ENCODE results near the gene CACNA1C. TPM values are rescaled to one million over a fixed set of nuclear protein-coding genes. Genes with fewer than 3 reads are reported as not detected.

CACNA1C gene
- total RNA-seq, 4 donors from 2014 or later, result 3.8 to 13.6 (median 5.7) TPM

DNA sequence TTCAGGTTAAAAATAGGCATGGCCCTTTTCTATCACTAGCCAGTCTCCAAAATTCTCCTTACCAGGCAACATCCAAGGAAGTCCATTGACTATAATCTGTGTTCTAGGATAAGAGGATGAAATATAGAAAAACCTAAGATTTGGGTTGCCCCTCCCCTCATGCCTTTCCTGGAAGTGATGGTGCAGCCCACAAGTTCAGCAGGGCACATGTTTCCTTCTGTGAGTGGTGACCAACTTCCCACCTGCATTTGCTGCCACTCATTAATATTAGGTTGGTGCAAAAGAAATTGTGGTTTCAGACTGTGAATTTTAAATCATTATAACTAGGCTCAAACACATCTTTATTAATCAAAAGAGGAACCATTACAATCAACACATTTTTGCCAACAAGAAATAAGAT is 491.4 kb downstream of the CACNA1C start:
- ATAC-seq (ENCODE audit: low FRiP score) (no peak), DNase-seq (ENCODE audit: low spot score) (no peak)
- TF ChIP-seq, protein P1, sequence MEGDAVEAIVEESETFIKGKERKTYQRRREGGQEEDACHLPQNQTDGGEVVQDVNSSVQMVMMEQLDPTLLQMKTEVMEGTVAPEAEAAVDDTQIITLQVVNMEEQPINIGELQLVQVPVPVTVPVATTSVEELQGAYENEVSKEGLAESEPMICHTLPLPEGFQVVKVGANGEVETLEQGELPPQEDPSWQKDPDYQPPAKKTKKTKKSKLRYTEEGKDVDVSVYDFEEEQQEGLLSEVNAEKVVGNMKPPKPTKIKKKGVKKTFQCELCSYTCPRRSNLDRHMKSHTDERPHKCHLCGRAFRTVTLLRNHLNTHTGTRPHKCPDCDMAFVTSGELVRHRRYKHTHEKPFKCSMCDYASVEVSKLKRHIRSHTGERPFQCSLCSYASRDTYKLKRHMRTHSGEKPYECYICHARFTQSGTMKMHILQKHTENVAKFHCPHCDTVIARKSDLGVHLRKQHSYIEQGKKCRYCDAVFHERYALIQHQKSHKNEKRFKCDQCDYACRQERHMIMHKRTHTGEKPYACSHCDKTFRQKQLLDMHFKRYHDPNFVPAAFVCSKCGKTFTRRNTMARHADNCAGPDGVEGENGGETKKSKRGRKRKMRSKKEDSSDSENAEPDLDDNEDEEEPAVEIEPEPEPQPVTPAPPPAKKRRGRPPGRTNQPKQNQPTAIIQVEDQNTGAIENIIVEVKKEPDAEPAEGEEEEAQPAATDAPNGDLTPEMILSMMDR (IDR thresholded peaks at IDR 0.05), result no peak

DNA sequence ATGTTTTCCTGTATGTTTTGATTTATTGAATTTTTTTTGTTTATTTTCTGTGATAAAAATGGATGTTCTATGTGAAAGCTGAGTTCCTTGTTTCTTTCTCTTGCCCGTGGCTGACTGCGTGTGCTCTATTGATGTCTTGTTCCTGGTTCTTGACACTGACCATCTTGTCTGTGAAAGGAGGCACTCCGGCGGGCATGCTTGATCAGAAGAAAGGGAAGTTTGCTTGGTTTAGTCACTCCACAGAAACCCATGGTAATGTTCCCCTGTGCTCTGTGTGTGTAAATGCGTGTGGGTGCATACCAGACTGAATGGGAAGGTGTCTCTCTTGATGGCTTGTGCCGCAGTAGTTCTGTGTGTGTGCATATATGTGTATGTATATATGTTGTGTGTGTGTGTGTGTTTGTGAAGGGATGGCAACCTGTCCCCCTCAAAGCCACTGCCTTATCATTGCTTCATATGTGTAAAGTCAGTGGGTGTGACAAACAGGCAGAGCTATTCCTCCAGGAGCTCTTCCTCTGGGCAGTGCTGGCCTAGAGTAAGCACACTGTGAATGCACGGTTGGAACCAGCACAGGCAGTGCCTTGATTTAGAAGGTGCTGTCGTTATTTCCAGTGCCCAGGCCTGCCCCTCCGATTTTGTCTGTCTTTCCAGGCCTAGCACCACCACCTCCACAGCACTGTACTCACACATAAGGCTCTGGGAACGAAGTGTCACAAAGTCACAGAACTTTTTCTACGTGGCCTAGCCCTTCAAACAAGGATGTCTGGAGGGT is 494.7 kb downstream of the CACNA1C start:
- TF ChIP-seq, protein P1 (IDR thresholded peaks at IDR 0.05), result no peak
- DNase-seq (ENCODE audit: low spot score) (no peak), ATAC-seq (ENCODE audit: low FRiP score) (no peak)

DNA sequence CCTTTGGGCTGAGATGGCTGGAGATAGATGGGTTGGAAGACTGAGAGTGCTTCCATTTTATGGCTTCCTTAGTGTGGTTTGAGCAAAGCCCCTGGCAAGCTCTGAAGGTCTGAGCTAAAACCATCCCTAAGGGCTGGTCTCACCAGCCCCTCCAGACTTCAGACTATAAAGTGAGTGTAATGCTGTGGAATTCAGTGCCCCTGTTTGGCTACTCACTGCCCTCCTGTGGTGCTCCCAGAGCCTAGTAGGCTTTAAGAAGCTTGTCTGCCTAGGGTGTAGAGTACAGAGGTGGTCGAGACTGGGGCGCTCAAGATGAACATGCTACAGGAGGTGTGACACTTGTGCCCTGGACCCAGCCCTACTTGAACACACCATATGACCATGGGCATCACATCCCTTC is 495.3 kb downstream of the CACNA1C start:
- DNase-seq (ENCODE audit: low spot score) (no peak), ATAC-seq (ENCODE audit: low FRiP score) (no peak)
- TF ChIP-seq, protein P1 (IDR thresholded peaks at IDR 0.05), result no peak

DNA sequence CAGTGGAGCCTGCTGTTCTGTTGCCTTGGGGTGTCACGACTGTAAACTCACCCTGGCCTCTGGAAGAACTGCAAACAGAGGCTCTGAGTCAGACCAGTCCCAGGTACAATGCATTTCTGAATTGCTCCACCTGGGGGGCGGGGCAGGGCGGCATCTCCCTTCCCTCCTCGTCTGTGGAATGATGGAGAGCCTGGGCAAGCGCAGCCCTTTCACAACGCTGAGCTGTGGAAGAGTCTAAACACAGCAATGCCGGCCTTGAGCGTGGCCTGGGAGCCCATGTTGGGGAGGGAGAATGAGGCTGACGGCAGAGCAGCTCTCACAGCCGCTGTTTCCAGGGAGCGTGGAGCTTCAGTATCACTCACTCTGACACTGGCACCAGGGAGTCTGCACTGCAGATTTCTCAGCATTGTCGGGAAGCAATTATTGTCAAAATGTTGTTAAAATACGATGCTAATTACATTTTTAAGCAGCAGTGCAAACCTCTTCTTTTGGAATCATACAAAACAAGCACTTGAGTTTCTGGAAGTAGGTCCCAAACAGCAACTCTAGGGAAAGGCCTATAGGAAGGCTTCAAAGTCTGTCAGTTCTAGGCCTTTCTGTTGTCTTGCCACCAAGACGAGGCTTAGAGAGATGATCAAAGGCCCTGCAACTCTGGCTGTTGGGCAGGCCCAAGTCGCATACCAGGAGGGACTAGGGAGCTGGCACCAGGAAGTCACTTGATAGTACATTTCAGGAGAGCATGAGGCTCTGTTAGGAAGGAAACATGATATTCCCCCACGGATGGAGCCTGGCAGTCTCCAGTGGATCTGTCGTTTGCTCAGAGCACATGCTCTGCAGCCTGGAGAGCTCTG is 498.0 kb downstream of the CACNA1C start:
- TF ChIP-seq, protein P1 (IDR thresholded peaks at IDR 0.05), result no peak
- no peak for DNase-seq (ENCODE audit: low spot score)
- ATAC-seq (ENCODE audit: low FRiP score), result no peak

DNA sequence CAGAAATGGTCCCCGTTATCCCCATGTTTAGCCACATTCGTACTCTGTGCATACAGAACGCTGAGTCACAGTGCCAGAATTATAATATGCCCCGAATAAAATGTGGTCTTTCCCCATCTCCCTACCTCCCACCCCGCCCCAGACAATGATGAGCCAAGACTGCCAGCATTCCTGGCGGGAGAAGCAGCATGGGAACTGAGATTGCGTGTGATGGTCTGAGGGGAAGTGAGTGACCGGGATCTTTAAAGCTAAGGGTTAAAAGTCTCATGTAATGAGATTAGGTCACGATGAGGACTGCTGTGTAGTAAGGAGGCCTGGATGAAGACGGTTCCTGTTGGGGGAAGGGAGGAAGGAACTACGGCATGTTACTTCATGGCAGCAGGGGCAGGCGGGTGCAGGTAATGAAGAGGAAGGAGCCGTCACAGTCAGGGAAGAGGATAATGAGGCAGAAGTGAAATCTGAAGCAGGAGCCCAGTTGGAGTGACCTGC is 498.7 kb downstream of the CACNA1C start:
- TF ChIP-seq, protein P1 (IDR thresholded peaks at IDR 0.05), result no peak
- no peak for ATAC-seq (ENCODE audit: low FRiP score)

DNA sequence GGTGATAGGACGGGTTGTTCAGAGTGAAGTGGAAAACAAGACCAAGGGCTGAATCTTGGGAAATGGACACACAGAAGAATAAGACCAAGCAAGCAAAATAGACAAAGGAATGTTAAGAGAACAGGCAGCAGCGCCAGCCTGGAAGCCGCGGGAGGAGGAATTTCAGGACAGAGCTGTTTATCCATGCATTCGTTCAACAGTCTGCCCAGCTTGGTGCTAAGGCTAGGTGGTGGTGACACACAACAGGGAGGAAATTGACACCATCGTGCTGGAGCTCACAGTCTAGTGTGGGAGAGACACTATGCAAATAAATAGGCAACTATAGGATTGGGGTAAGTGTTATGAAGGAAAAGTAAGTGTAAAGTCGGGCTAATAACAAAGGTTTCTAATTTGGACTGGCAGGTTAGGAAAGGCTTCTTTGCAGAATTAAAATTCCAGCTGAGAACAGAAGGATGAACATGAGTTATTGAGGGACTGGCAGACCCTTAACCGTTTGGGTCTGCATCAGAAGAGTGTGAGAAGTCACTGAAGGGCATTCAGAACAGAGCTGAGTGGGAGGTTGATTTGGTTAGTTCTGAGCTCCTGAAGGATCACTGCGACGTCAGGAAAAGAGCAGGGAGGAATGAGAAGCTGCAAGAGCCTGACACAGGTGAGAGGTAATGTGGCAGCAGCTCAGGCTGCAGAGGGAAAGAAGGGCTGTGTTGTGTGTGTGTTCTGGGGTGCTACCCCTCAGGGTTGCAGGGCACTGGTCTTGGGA is 499.4 kb downstream of the CACNA1C start:
- ATAC-seq (ENCODE audit: low FRiP score), result no peak
- no peak for DNase-seq (ENCODE audit: low spot score)
- TF ChIP-seq, protein P1 (IDR thresholded peaks at IDR 0.05), result no peak

More for the DNA sequence above, 498.7 kb downstream of the CACNA1C start:
- DNase-seq (ENCODE audit: low spot score), result no peak
